HEK293 (cell line): ENCODE data around the gene NUDT16L1.

Experiments
- CTCF ChIA-PET: fragments of 350-600 bp; formaldehyde crosslinking; extraction: SDS; loops from one replicate; lab custom pipeline; 2021; ENCODE audit warnings: antibody characterized with exemption; lab: Yijun Ruan, JAX
- POLR2A ChIA-PET: fragments of 300-600 bp; formaldehyde crosslinking; extraction: SDS; loops from one replicate; lab custom pipeline; 2020; ENCODE audit warnings: antibody characterized with exemption, inconsistent platforms; lab: Yijun Ruan, JAX
- H3K27ac ChIP-seq: fragments of 200-500 bp; sonication (Bioruptor generic); 2 replicates; pipeline ENCODE4 v1.5.1; 2014; ENCODE audit warnings: low read depth, low read length, control low read depth, inconsistent platforms; ENCODE audit errors: extremely low read depth
- H3K36me3 ChIP-seq, 2 experiments: fragments of 200-500 bp in 1 of 2; sonication (Bioruptor generic) in 1 of 2; 1 replicate in 1 of 2; 2 replicates in 1 of 2; pipeline ENCODE4 v1.5.1; 2014 to 2017; ENCODE audit warnings: inconsistent platforms in 2 of 2, low read length in 2 of 2; ENCODE audit not compliant: control insufficient read depth in 2 of 2, insufficient read depth in 1 of 2
- H3K4me1 ChIP-seq: fragments of 200-500 bp; sonication (Bioruptor generic); 2 replicates; pipeline ENCODE4 v1.5.1; 2014; ENCODE audit warnings: mild to moderate bottlenecking, low read length, inconsistent platforms; ENCODE audit not compliant: control insufficient read depth, insufficient read depth
- H3K4me3 ChIP-seq: 2 replicates; pipeline ENCODE4 v1.5.1; 2011; ENCODE audit warnings: low read depth, mild to moderate bottlenecking, control low read depth, low read length, moderate library complexity
- H3K9me3 ChIP-seq: fragments of 200-500 bp; sonication (Bioruptor generic); 2 replicates; pipeline ENCODE4 v1.5.1; 2014; ENCODE audit warnings: low read depth, low read length, inconsistent platforms; ENCODE audit not compliant: control insufficient read depth, insufficient read depth
- BCL11A ChIP-seq: fragments of 450-650 bp; formaldehyde crosslinking; IDR thresholded peaks from 2 replicates; pipeline ENCODE4 v1.5.1; 2016; ENCODE audit warnings: low read depth, missing biosample characterization, missing genetic modification characterization
- EGR2 ChIP-seq: fragments of 450-650 bp; formaldehyde crosslinking; IDR thresholded peaks from 2 replicates; pipeline ENCODE4 v1.5.1; 2016; ENCODE audit warnings: low read depth, missing biosample characterization, missing genetic modification characterization
- GLIS1 ChIP-seq: fragments of 450-650 bp; formaldehyde crosslinking; IDR thresholded peaks from 2 replicates; pipeline ENCODE4 v1.5.1; 2016; ENCODE audit warnings: missing biosample characterization, missing genetic modification characterization
- GLIS2 ChIP-seq: fragments of 450-650 bp; formaldehyde crosslinking; IDR thresholded peaks from 2 replicates; pipeline ENCODE4 v1.5.1; 2016; ENCODE audit warnings: missing biosample characterization, missing genetic modification characterization
- ZNF132 ChIP-seq: fragments of 450-650 bp; formaldehyde crosslinking; IDR thresholded peaks from 2 replicates; pipeline ENCODE4 v1.5.1; 2017; ENCODE audit warnings: missing biosample characterization, missing genetic modification characterization, borderline replicate concordance
- ZNF133 ChIP-seq: fragments of 450-650 bp; formaldehyde crosslinking; IDR thresholded peaks from 2 replicates; pipeline ENCODE4 v1.5.1; 2016; ENCODE audit warnings: missing biosample characterization, missing genetic modification characterization
- ZNF146 ChIP-seq: fragments of 450-650 bp; formaldehyde crosslinking; IDR thresholded peaks from 2 replicates; pipeline ENCODE4 v1.5.1; 2016; ENCODE audit warnings: missing biosample characterization, missing genetic modification characterization
- ZNF184 ChIP-seq: fragments of 450-650 bp; IDR thresholded peaks from 2 replicates; pipeline ENCODE4 v1.5.1; 2018; ENCODE audit warnings: missing biosample characterization, mild to moderate bottlenecking, missing genetic modification characterization
- ZNF239 ChIP-seq: fragments of 450-650 bp; formaldehyde crosslinking; IDR thresholded peaks from 2 replicates; pipeline ENCODE4 v1.5.1; 2016; ENCODE audit warnings: missing biosample characterization, missing genetic modification characterization
- ZNF324 ChIP-seq: fragments of 450-650 bp; formaldehyde crosslinking; IDR thresholded peaks from 2 replicates; pipeline ENCODE4 v1.5.1; 2016; ENCODE audit warnings: missing biosample characterization, missing genetic modification characterization
- ZNF335 ChIP-seq: fragments of 450-650 bp; formaldehyde crosslinking; conservative IDR thresholded peaks from 2 replicates; pipeline ENCODE4 v1.5.1; 2016; ENCODE audit warnings: missing biosample characterization, missing genetic modification characterization
- ZNF366 ChIP-seq: fragments of 450-650 bp; formaldehyde crosslinking; conservative IDR thresholded peaks from 2 replicates; pipeline ENCODE4 v1.5.1; 2016; ENCODE audit warnings: missing biosample characterization, missing genetic modification characterization
- ZNF416 ChIP-seq: fragments of 450-650 bp; formaldehyde crosslinking; IDR thresholded peaks from 2 replicates; pipeline ENCODE4 v1.5.1; 2016; ENCODE audit warnings: missing biosample characterization, missing genetic modification characterization
- ZNF426 ChIP-seq: fragments of 450-650 bp; formaldehyde crosslinking; IDR thresholded peaks from 2 replicates; pipeline ENCODE4 v1.5.1; 2017; ENCODE audit warnings: missing biosample characterization, missing genetic modification characterization, mild to moderate bottlenecking, inconsistent platforms, moderate library complexity
- ZNF433 ChIP-seq: fragments of 450-650 bp; formaldehyde crosslinking; IDR thresholded peaks from 2 replicates; pipeline ENCODE4 v1.5.1; 2016; ENCODE audit warnings: missing biosample characterization, missing genetic modification characterization, low read depth
- ZNF514 ChIP-seq: fragments of 450-650 bp; formaldehyde crosslinking; IDR thresholded peaks from 2 replicates; pipeline ENCODE4 v1.5.1; 2016; ENCODE audit warnings: missing biosample characterization, missing genetic modification characterization
- ZNF785 ChIP-seq: fragments of 450-650 bp; formaldehyde crosslinking; IDR thresholded peaks from 2 replicates; pipeline ENCODE4 v1.5.1; 2016; ENCODE audit warnings: missing biosample characterization, missing genetic modification characterization
- ZNF792 ChIP-seq: fragments of 450-650 bp; formaldehyde crosslinking; IDR thresholded peaks from 2 replicates; pipeline ENCODE4 v1.5.1; 2016; ENCODE audit warnings: missing biosample characterization, missing genetic modification characterization
- ZNF830 ChIP-seq: fragments of 450-650 bp; IDR thresholded peaks from 2 replicates; pipeline ENCODE4 v1.5.0; 2018; ENCODE audit warnings: missing biosample characterization, missing genetic modification characterization, low read depth, mild to moderate bottlenecking, moderate library complexity
- TF ChIP-seq, protein P1 (sequence below): fragments of 450-650 bp; IDR thresholded peaks from 2 replicates; pipeline ENCODE4 v1.5.1; 2018; ENCODE audit warnings: missing biosample characterization, mild to moderate bottlenecking, missing genetic modification characterization
- TF ChIP-seq, protein P2 (sequence below): fragments of 450-650 bp; formaldehyde crosslinking; IDR thresholded peaks from 2 replicates; pipeline ENCODE4 v1.5.1; 2017; ENCODE audit warnings: missing biosample characterization, missing genetic modification characterization
- TF ChIP-seq, protein P3 (sequence below): fragments of 450-650 bp; formaldehyde crosslinking; IDR thresholded peaks from 2 replicates; pipeline ENCODE4 v1.5.1; 2016; ENCODE audit warnings: missing biosample characterization, missing genetic modification characterization, borderline replicate concordance
- TF ChIP-seq, protein P4 (sequence below): fragments of 450-650 bp; IDR thresholded peaks from 2 replicates; pipeline ENCODE4 v1.5.1; 2018; ENCODE audit warnings: missing biosample characterization, missing genetic modification characterization
- TF ChIP-seq, protein P5 (sequence below): fragments of 450-650 bp; formaldehyde crosslinking; IDR thresholded peaks from 2 replicates; pipeline ENCODE4 v1.5.1; 2016; ENCODE audit warnings: missing biosample characterization, missing genetic modification characterization
- TF ChIP-seq, protein P6 (sequence below): fragments of 450-650 bp; formaldehyde crosslinking; IDR thresholded peaks from 2 replicates; pipeline ENCODE4 v1.5.1; 2017; ENCODE audit warnings: missing biosample characterization, missing genetic modification characterization
- TF ChIP-seq, protein P7 (sequence below): fragments of 450-650 bp; formaldehyde crosslinking; optimal IDR thresholded peaks from 2 replicates; pipeline ENCODE3; 2016; ENCODE audit warnings: missing biosample characterization, mild to moderate bottlenecking, missing genetic modification characterization

NUDT16L1 gene

DNA sequence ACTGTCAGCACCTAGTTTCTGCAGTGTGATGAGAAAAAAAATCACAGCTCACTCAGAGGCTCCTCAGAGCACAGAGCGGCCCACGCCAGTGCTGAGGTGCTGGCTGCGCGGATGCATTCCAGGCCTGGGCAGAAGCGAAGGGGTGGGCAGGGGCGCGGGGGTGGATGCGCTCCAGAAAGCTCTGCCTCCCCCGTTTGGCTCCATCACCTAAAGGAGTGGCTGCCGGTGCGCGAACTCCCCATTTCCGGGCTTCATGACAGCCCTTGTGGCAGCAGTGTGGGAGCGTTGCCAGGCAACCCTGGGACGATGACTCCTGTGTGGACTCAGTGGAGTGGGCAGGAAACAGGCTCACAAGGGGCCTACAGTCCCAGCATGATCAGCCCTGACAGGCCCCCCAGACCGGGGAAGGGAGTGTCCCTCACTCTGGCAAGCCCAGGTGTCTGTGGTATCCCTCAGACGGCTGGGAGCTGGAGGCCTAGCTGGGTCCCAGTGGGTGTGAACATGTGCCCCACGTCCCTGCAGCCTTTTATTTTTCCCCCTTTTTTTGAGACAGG, 32.8 kb upstream of the NUDT16L1 start (continued):
- TF ChIP-seq ZNF792 (tag by site-specific recombination) (no peak), ZNF132 (no peak), ZNF416 (tag by site-specific recombination) (no peak), ZNF426 (tag by site-specific recombination) (no peak), EGR2 (tag by site-specific recombination) (peak; percentile 96), ZNF133 (no peak), GLIS2 (tag by site-specific recombination) (peak; percentile 29; the same call in 1 of the 2 replicates), BCL11A (tag by site-specific recombination) (no peak), ZNF239 (tag by site-specific recombination) (no peak), ZNF324 (tag by site-specific recombination) (no peak), ZNF366 (tag by site-specific recombination) (no peak), ZNF146 (tag by site-specific recombination) (no peak), ZNF184 (no peak)
- TF ChIP-seq, protein P1, sequence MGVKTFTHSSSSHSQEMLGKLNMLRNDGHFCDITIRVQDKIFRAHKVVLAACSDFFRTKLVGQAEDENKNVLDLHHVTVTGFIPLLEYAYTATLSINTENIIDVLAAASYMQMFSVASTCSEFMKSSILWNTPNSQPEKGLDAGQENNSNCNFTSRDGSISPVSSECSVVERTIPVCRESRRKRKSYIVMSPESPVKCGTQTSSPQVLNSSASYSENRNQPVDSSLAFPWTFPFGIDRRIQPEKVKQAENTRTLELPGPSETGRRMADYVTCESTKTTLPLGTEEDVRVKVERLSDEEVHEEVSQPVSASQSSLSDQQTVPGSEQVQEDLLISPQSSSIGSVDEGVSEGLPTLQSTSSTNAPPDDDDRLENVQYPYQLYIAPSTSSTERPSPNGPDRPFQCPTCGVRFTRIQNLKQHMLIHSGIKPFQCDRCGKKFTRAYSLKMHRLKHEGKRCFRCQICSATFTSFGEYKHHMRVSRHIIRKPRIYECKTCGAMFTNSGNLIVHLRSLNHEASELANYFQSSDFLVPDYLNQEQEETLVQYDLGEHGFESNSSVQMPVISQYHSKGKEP (tag by site-specific recombination): no peak
- TF ChIP-seq, protein P2, sequence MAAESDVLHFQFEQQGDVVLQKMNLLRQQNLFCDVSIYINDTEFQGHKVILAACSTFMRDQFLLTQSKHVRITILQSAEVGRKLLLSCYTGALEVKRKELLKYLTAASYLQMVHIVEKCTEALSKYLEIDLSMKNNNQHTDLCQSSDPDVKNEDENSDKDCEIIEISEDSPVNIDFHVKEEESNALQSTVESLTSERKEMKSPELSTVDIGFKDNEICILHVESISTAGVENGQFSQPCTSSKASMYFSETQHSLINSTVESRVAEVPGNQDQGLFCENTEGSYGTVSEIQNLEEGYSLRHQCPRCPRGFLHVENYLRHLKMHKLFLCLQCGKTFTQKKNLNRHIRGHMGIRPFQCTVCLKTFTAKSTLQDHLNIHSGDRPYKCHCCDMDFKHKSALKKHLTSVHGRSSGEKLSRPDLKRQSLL (tag by site-specific recombination): peak; percentile 81; the same call in 1 of the 2 replicates
- TF ChIP-seq, protein P3, sequence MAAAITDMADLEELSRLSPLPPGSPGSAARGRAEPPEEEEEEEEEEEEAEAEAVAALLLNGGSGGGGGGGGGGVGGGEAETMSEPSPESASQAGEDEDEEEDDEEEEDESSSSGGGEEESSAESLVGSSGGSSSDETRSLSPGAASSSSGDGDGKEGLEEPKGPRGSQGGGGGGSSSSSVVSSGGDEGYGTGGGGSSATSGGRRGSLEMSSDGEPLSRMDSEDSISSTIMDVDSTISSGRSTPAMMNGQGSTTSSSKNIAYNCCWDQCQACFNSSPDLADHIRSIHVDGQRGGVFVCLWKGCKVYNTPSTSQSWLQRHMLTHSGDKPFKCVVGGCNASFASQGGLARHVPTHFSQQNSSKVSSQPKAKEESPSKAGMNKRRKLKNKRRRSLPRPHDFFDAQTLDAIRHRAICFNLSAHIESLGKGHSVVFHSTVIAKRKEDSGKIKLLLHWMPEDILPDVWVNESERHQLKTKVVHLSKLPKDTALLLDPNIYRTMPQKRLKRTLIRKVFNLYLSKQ (tag by site-specific recombination): no peak
- TF ChIP-seq, protein P4, sequence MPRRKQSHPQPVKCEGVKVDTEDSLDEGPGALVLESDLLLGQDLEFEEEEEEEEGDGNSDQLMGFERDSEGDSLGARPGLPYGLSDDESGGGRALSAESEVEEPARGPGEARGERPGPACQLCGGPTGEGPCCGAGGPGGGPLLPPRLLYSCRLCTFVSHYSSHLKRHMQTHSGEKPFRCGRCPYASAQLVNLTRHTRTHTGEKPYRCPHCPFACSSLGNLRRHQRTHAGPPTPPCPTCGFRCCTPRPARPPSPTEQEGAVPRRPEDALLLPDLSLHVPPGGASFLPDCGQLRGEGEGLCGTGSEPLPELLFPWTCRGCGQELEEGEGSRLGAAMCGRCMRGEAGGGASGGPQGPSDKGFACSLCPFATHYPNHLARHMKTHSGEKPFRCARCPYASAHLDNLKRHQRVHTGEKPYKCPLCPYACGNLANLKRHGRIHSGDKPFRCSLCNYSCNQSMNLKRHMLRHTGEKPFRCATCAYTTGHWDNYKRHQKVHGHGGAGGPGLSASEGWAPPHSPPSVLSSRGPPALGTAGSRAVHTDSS (tag by site-specific recombination): no peak
- TF ChIP-seq, protein P5, sequence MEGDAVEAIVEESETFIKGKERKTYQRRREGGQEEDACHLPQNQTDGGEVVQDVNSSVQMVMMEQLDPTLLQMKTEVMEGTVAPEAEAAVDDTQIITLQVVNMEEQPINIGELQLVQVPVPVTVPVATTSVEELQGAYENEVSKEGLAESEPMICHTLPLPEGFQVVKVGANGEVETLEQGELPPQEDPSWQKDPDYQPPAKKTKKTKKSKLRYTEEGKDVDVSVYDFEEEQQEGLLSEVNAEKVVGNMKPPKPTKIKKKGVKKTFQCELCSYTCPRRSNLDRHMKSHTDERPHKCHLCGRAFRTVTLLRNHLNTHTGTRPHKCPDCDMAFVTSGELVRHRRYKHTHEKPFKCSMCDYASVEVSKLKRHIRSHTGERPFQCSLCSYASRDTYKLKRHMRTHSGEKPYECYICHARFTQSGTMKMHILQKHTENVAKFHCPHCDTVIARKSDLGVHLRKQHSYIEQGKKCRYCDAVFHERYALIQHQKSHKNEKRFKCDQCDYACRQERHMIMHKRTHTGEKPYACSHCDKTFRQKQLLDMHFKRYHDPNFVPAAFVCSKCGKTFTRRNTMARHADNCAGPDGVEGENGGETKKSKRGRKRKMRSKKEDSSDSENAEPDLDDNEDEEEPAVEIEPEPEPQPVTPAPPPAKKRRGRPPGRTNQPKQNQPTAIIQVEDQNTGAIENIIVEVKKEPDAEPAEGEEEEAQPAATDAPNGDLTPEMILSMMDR: no peak

DNA sequence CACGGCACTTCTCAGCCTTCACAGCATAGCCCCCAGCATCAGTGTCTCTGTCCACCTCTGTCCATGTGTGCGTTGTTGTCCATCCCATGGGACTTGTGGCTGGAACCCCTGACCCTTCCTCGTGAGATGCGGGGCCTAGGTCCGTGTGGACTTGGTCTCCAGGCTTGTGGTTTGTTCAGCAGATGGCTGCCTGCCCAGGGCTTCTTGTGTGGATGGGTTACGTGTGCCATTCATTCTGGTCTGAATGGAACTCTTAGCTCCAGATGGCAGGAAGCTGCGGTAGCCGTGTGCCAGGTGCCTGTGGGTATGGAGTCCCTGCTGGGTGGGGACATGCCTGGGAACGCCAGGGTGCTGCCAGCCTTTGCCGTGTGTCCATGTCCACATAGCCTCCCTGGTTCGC, 31.7 kb upstream of the NUDT16L1 start:
- Histone ChIP-seq H3K36me3 (peaks cover 10 to 73% of the 10 kb centered on the region in 2 experiments; a peak in 2 of 3 replicates), H3K9me3 (no peaks in the 10 kb centered on the region), H3K27ac (no peak overlapping the region)
- ChIA-PET POLR2A (no interaction called here), CTCF (no interaction called here)
- TF ChIP-seq ZNF785 (tag by site-specific recombination) (no peak), ZNF335 (no peak), ZNF514 (tag by site-specific recombination) (no peak), GLIS1 (tag by site-specific recombination) (no peak), ZNF830 (tag by site-specific recombination) (no peak), ZNF433 (tag by site-specific recombination) (no peak)
- TF ChIP-seq, protein P6, sequence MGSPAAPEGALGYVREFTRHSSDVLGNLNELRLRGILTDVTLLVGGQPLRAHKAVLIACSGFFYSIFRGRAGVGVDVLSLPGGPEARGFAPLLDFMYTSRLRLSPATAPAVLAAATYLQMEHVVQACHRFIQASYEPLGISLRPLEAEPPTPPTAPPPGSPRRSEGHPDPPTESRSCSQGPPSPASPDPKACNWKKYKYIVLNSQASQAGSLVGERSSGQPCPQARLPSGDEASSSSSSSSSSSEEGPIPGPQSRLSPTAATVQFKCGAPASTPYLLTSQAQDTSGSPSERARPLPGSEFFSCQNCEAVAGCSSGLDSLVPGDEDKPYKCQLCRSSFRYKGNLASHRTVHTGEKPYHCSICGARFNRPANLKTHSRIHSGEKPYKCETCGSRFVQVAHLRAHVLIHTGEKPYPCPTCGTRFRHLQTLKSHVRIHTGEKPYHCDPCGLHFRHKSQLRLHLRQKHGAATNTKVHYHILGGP: no peak
- TF ChIP-seq, protein P7, sequence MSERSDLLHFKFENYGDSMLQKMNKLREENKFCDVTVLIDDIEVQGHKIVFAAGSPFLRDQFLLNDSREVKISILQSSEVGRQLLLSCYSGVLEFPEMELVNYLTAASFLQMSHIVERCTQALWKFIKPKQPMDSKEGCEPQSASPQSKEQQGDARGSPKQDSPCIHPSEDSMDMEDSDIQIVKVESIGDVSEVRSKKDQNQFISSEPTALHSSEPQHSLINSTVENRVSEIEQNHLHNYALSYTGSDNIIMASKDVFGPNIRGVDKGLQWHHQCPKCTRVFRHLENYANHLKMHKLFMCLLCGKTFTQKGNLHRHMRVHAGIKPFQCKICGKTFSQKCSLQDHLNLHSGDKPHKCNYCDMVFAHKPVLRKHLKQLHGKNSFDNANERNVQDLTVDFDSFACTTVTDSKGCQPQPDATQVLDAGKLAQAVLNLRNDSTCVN (tag by site-specific recombination): no peak
- TF ChIP-seq, all 188 proteins: peak for 0
- H3K4me1 ChIP-seq: no peaks in the 10 kb centered on the region
- H3K4me3 ChIP-seq: no peak overlapping the region
